Measurements from ENCODE around the gene CCM2.

The CCM2 gene

GRCh38 chr7:44960011-44960580 is 39.9 kb upstream of the CCM2 start:
- no peak overlapping the region for H3K27ac ChIP-seq
- TF ChIP-seq, protein P1, sequence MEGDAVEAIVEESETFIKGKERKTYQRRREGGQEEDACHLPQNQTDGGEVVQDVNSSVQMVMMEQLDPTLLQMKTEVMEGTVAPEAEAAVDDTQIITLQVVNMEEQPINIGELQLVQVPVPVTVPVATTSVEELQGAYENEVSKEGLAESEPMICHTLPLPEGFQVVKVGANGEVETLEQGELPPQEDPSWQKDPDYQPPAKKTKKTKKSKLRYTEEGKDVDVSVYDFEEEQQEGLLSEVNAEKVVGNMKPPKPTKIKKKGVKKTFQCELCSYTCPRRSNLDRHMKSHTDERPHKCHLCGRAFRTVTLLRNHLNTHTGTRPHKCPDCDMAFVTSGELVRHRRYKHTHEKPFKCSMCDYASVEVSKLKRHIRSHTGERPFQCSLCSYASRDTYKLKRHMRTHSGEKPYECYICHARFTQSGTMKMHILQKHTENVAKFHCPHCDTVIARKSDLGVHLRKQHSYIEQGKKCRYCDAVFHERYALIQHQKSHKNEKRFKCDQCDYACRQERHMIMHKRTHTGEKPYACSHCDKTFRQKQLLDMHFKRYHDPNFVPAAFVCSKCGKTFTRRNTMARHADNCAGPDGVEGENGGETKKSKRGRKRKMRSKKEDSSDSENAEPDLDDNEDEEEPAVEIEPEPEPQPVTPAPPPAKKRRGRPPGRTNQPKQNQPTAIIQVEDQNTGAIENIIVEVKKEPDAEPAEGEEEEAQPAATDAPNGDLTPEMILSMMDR (conservative IDR thresholded peaks at IDR 0.05) = no peak

DNA sequence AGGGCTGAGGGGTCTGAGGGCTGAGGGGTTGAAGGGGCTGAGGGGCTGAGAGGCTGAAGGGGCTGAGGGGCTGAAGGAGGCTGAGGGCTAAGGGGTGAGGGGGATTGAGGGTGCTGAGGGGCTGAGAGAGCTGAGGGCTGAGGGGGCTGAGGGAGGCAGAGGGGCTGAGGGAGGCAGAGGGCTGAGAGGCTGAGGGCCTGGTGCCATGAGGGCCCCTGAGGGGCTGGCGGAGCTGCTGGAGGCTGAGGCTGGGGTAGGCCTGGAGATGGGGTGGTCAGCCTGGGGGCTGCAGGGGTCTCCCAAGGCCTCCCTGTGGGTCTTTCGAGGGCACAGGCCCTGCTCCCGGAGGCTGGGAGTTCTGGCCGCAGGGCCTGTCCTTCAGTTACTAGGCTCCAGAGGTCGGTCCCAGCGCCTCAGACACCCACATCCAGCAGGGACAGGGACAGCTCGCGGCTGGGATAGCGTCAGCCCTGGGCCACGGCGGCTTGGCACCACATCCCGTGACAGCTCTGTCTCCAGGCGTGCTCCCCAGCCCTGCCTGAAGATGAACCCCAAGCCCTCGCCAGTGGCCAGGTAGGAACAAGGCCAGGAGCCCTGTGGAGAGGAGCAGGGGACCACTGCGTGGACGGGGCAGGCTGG is 38.0 kb upstream of the CCM2 start:
- TF ChIP-seq, protein P1 (conservative IDR thresholded peaks at IDR 0.05) = no peak
- no peak overlapping the region for H3K27ac ChIP-seq

DNA sequence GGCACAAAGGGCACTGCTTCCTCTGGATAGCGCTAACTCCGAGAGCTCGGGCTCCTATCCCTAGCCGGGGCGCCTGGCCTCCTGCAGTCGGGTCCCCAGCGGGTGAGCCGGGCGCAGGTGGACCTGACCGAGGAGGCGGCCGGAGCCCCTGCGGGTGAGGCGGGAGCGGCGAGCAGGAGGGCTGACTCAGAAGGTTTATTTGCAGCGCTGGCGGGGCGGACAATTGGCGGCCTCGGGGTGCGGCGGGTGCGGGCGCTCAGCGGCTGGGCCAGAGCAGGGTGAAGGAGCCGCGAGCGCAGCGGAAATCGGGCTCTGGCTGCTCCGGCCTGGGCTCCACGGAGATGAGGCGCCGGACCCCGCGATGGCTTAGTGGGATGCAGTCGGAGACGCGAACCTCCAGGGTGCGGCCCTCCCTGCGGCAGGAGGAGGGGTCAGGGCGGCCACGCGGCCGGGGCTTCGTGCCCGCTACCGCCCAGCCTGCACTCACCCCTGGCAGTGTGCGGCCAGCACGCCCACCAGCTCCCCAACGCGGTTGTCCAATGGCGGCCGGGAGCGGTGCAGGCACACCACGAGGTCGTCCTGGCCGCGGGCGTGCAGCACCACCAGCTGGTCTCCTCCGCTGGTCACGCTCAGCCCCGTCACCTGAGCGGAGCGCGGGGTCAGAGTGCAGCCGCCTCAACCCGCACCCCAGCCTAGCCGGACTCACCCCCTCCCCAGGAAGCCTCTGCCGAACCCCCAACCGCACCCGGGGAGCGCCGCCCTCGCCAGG is 37.3 kb upstream of the CCM2 start:
- H3K27ac ChIP-seq = no peak overlapping the region
- TF ChIP-seq, protein P1 (conservative IDR thresholded peaks at IDR 0.05) = no peak

DNA sequence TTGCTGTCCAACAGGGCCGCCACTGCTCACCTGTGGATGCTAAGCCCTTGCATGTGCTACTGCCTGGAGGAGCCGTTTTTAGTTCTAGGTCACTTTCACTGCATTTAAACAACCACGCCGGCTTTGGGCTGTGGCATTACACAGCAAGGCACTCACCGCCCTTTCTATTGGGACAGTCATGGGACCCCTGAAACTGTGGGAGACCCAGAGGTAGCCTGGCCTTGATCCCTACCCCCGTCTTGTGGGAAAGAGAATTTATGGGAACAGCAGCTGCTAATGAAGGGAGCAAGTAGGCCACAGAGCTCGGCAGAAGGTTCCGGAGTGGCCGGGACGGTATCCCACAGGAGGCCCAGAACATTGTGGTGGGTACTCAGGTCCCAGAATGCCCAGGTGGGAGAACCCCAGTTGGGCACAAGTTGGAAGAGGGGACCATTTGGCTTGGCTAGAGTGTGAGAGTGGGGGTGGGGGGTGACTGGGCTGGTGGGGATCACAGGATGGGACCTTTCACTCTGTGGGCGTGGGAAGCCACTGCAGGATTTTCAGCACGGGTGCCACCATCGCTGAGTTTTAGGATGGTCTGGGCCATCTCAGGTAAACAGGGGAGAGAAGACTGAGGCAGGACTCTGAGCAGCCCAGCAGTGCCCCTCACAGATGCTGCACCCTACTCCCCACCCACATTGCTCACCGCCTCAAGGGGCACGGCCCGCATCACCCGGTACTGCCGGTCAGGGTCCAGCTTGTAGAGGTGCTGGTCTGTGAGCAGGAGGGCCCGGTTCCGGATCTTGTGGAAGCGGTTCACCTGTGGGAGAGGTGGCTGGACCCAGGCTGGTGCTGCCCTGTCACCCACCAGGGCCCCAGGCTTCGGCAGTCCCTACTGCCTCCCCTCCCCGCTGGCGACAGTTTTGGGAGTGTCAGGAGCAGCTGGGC is 36.4 kb upstream of the CCM2 start:
- TF ChIP-seq, protein P1 (conservative IDR thresholded peaks at IDR 0.05) = no peak

DNA sequence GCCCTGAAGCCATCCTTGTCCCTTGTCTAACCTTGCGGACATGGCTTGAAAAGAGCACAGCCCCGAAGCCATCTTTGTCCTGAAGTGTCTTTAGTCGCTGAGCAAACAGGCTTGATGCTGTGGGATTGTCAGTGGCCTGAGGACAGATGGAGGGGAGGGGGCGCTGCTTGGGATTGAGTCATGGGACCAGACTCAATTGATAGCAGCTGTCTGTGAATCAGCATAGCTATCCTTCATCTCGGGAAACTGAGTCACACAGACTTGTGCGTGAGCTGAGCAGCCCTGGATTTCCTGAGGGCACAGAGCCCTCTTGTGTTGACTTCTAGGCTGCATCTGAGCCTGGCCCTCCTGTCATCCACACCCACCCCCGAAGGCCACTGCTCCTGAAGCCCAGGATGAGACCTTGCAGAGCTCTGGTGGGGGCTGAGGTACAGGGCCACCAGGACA is 35.6 kb upstream of the CCM2 start:
- H3K27ac ChIP-seq = no peak overlapping the region
- TF ChIP-seq, protein P1 (conservative IDR thresholded peaks at IDR 0.05) = peak; percentile 56

More for the DNA sequence above, 36.4 kb upstream of the CCM2 start:
- H3K27ac ChIP-seq = no peak overlapping the region

DNA sequence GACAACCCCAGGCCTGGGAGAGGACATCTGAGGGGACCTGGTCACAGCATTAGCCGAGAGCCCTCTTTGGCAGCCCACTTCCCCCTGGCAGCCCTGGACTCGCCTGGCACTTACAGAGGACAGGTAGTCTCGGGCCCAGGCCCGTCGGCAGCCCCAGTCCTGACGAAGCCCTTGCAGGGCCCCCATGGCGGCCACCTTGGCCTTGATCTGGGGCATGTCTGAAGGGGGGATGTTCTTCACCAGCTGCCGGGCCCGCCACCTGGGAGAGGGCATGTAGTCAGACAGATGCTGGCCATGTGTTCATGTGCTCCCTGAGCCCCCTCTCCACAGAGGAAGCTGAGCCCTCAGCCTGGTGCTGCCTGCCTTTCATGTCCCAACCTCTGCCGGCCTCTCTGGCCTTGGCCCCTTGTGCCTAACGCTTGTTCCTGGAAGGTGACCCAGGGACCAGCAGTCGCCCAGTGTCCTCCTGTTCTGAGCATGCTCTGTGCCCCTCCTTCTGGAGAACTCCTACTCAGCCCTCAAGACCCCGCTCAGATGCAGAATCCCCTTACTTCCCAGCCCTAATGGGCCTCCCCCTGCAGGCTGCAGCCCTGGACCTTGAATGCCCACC is 35.1 kb upstream of the CCM2 start:
- TF ChIP-seq, protein P1 (conservative IDR thresholded peaks at IDR 0.05) = 0 out of 2 replicates have a peak, but pooled peaks have one; percentile 11
- no peak overlapping the region for H3K27ac ChIP-seq

Measured in VCaP (cell line).